Renal cortical epithelial cell (primary cell): ENCODE measurements around the gene LCE4A. TPM values are rescaled to one million over a fixed set of nuclear protein-coding genes. Genes with fewer than 3 reads are reported as not detected.
A peak's percentile ranks its signal among the peaks of the same experiment; 100 is the strongest.

ENCODE experiments used
- DNase-seq: peaks from one replicate; pipeline ENCODE4 v3.0.0-alpha.2; 2011; ENCODE audit warnings: low read depth
- total RNA-seq: library from RNA; depleted of rRNA; stranded (reverse); fragments of >200 nt; gene quantifications from 2 replicates; pipeline ENCODE4 v1.2.3, GENCODE V29; 2014

LCE4A gene
- total RNA-seq, 1 donor from 2014 or later = not detected

- DNase-seq = no peak
Observed at GRCh38 chr1:152745765-152746444, 37.9 kb downstream of the LCE4A start.

- DNase-seq = no peak
Observed at GRCh38 chr1:152747831-152748230, 39.9 kb downstream of the LCE4A start.

GRCh38 chr1:152752225-152752624, 44.3 kb downstream of the LCE4A start:
- peak; percentile 7 for DNase-seq

- no peak for DNase-seq
Observed at GRCh38 chr1:152753586-152753985, 45.6 kb downstream of the LCE4A start.

- no peak for DNase-seq
Observed at GRCh38 chr1:152756872-152757271, 48.9 kb downstream of the LCE4A start.

GRCh38 chr1:152757747-152758146, 49.8 kb downstream of the LCE4A start, which contains the start of gene KPRP:
KPRP (plus strand) TSS chr1:152758025; CDS start chr1:152759589, 1,564 bp downstream.
- no peak for DNase-seq

GRCh38 chr1:152758636-152759035, 50.7 kb downstream of the LCE4A start:
- no peak for DNase-seq

Other genes with a start within 250 kb of the LCE4A start
- gene LCE5A, start 197.4 kb upstream of the LCE4A start, total RNA-seq = not detected in 2 replicates
- not detected in 2 replicates for gene CRCT1, start 193.7 kb upstream of the LCE4A start, total RNA-seq
- gene LCE3E, start 141.4 kb upstream of the LCE4A start, total RNA-seq = not detected in 2 replicates
- gene LCE3D, start 127.6 kb upstream of the LCE4A start, total RNA-seq = not detected in 2 replicates
- not detected in 2 replicates for gene LCE3C, start 107.9 kb upstream of the LCE4A start, total RNA-seq
- gene LCE3B, start 94.3 kb upstream of the LCE4A start, total RNA-seq = not detected in 2 replicates
- gene LCE3A, start 85.1 kb upstream of the LCE4A start, total RNA-seq = not detected in 2 replicates
- gene LCE2D, start 44.8 kb upstream of the LCE4A start, total RNA-seq = not detected in 2 replicates
- gene LCE2C, start 32.9 kb upstream of the LCE4A start, total RNA-seq = not detected in 2 replicates
- not detected in 2 replicates for gene LCE2B, start 22.0 kb upstream of the LCE4A start, total RNA-seq
- not detected in 2 replicates for gene LCE2A, start 9.8 kb upstream of the LCE4A start, total RNA-seq
- gene KPRP, start 49.9 kb downstream of the LCE4A start, total RNA-seq = not detected in 2 replicates
- not detected in 2 replicates for gene LCE1F, start 67.0 kb downstream of the LCE4A start, total RNA-seq
- gene LCE1E, start 78.1 kb downstream of the LCE4A start, total RNA-seq = not detected in 2 replicates
- gene LCE1D, start 88.6 kb downstream of the LCE4A start, total RNA-seq = not detected in 2 replicates
- not detected in 2 replicates for gene LCE1C, start 98.5 kb downstream of the LCE4A start, total RNA-seq
- not detected in 2 replicates for gene LCE1B, start 103.8 kb downstream of the LCE4A start, total RNA-seq
- not detected in 2 replicates for gene LCE1A, start 119.3 kb downstream of the LCE4A start, total RNA-seq
- gene LCE6A, start 134.7 kb downstream of the LCE4A start, total RNA-seq = not detected in 2 replicates
- not detected in 2 replicates for gene LCE7A, start 151.8 kb downstream of the LCE4A start, total RNA-seq
- not detected in 2 replicates for gene SMCP, start 170.2 kb downstream of the LCE4A start, total RNA-seq
- gene IVL, start 200.4 kb downstream of the LCE4A start, total RNA-seq = 0.15 and 2.4 TPM in 2 replicates
- gene SPRR5, start 239.0 kb downstream of the LCE4A start, total RNA-seq = not detected in 2 replicates